Measurements from ENCODE around the gene ASAP3. TPM values are rescaled to one million over a fixed set of nuclear protein-coding genes. Genes with fewer than 3 reads are reported as not detected.

The ASAP3 gene
- total RNA-seq, 1 donor from 2014 or later: 31.1 TPM

- TF ChIP-seq CTCF (IDR thresholded peaks at IDR 0.05): no peak
- no peaks in the 10 kb centered on the region for H3K9me3 Mint-ChIP-seq (ENCODE audit: unreplicated experiment)
- no peak overlapping the region for H3K4me3 Mint-ChIP-seq (ENCODE audit: unreplicated experiment)
- DNase-seq (ENCODE audit: extremely low spot score, unreplicated experiment): no peak
- H3K27ac Mint-ChIP-seq (ENCODE audit: unreplicated experiment): no peak overlapping the region
- no peaks in the 10 kb centered on the region for H3K36me3 Mint-ChIP-seq (ENCODE audit: unreplicated experiment)
- H3K27me3 Mint-ChIP-seq (ENCODE audit: unreplicated experiment): no peaks in the 10 kb centered on the region
- peaks cover 20% of the 10 kb centered on the region for H3K4me1 Mint-ChIP-seq (ENCODE audit: unreplicated experiment)
Measured at GRCh38 chr1:23389837-23390321, 94.1 kb downstream of the ASAP3 start.

- Mint-ChIP-seq H3K4me3 (ENCODE audit: unreplicated experiment) (no peak overlapping the region), H3K4me1 (ENCODE audit: unreplicated experiment) (peaks cover 22% of the 10 kb centered on the region), H3K9me3 (ENCODE audit: unreplicated experiment) (no peaks in the 10 kb centered on the region), H3K27me3 (ENCODE audit: unreplicated experiment) (no peaks in the 10 kb centered on the region), H3K27ac (ENCODE audit: unreplicated experiment) (no peak overlapping the region), H3K36me3 (ENCODE audit: unreplicated experiment) (no peaks in the 10 kb centered on the region)
- TF ChIP-seq CTCF (IDR thresholded peaks at IDR 0.05): no peak
- no peak for DNase-seq (ENCODE audit: extremely low spot score, unreplicated experiment)
Measured at GRCh38 chr1:23387494-23387893, 96.5 kb downstream of the ASAP3 start.

- Mint-ChIP-seq H3K27ac (ENCODE audit: unreplicated experiment) (no peak overlapping the region), H3K4me3 (ENCODE audit: unreplicated experiment) (no peak overlapping the region), H3K36me3 (ENCODE audit: unreplicated experiment) (peaks cover 1% of the 10 kb centered on the region), H3K4me1 (ENCODE audit: unreplicated experiment) (peaks cover 16% of the 10 kb centered on the region), H3K9me3 (ENCODE audit: unreplicated experiment) (no peaks in the 10 kb centered on the region), H3K27me3 (ENCODE audit: unreplicated experiment) (no peaks in the 10 kb centered on the region)
- no peak for TF ChIP-seq CTCF (IDR thresholded peaks at IDR 0.05)
- no peak for DNase-seq (ENCODE audit: extremely low spot score, unreplicated experiment)
Measured at GRCh38 chr1:23385119-23385621, 98.8 kb downstream of the ASAP3 start.

- Mint-ChIP-seq H3K4me1 (ENCODE audit: unreplicated experiment) (peaks cover 16% of the 10 kb centered on the region), H3K4me3 (ENCODE audit: unreplicated experiment) (no peak overlapping the region), H3K27me3 (ENCODE audit: unreplicated experiment) (no peaks in the 10 kb centered on the region), H3K9me3 (ENCODE audit: unreplicated experiment) (no peaks in the 10 kb centered on the region), H3K27ac (ENCODE audit: unreplicated experiment) (peak overlapping the region; percentile 18), H3K36me3 (ENCODE audit: unreplicated experiment) (peaks cover 1% of the 10 kb centered on the region)
- DNase-seq (ENCODE audit: extremely low spot score, unreplicated experiment): no peak
- TF ChIP-seq CTCF (IDR thresholded peaks at IDR 0.05): no peak
Measured at GRCh38 chr1:23384312-23385058, 99.5 kb downstream of the ASAP3 start.

- DNase-seq (ENCODE audit: extremely low spot score, unreplicated experiment): no peak
- no peak overlapping the region for H3K27ac Mint-ChIP-seq (ENCODE audit: unreplicated experiment)
- H3K36me3 Mint-ChIP-seq (ENCODE audit: unreplicated experiment): peaks cover 1% of the 10 kb centered on the region
- H3K4me3 Mint-ChIP-seq (ENCODE audit: unreplicated experiment): no peak overlapping the region
- H3K9me3 Mint-ChIP-seq (ENCODE audit: unreplicated experiment): no peaks in the 10 kb centered on the region
- H3K27me3 Mint-ChIP-seq (ENCODE audit: unreplicated experiment): no peaks in the 10 kb centered on the region
- H3K4me1 Mint-ChIP-seq (ENCODE audit: unreplicated experiment): peaks cover 16% of the 10 kb centered on the region
- no peak for TF ChIP-seq CTCF (IDR thresholded peaks at IDR 0.05)
Measured at GRCh38 chr1:23383577-23384311, 100.2 kb downstream of the ASAP3 start.
